Measurements from ENCODE around the gene FAM89B.

Gene FAM89B

GRCh38 chr11:65596520-65596919 is 24.2 kb downstream of the FAM89B start:
- Histone ChIP-seq H3K27me3 (ENCODE audit: low read length) (no peaks in the 10 kb centered on the region), H3K4me3 (ENCODE audit: insufficient read depth, low read length, poor library complexity, severe bottlenecking) (no peak overlapping the region), H3K27ac (ENCODE audit: low read depth, low read length) (no peak overlapping the region), H2AFZ (ENCODE audit: low read depth, low read length, severe bottlenecking) (no peak overlapping the region), H3K4me2 (ENCODE audit: low read depth, low read length, poor library complexity, severe bottlenecking) (no peak overlapping the region), H3K9me2 (replicated peaks; ENCODE audit: insufficient read depth, low read length) (no peaks in the 10 kb centered on the region), H3K79me2 (ENCODE audit: insufficient read depth, low read length) (no peaks in the 10 kb centered on the region), H3K9me3 (ENCODE audit: insufficient read depth, low read length) (no peaks in the 10 kb centered on the region), H3F3A (ENCODE audit: insufficient read depth) (no peaks in the 10 kb centered on the region), H3K9ac (ENCODE audit: low read length) (no peak overlapping the region), H4K20me1 (ENCODE audit: low read depth, low read length) (no peaks in the 10 kb centered on the region), H3K36me3 (ENCODE audit: low read length) (no peaks in the 10 kb centered on the region)
- TF ChIP-seq CTCF (IDR thresholded peaks at IDR 0.05; ENCODE audit: insufficient read depth, low read length, poor library complexity, severe bottlenecking): no peak

DNA sequence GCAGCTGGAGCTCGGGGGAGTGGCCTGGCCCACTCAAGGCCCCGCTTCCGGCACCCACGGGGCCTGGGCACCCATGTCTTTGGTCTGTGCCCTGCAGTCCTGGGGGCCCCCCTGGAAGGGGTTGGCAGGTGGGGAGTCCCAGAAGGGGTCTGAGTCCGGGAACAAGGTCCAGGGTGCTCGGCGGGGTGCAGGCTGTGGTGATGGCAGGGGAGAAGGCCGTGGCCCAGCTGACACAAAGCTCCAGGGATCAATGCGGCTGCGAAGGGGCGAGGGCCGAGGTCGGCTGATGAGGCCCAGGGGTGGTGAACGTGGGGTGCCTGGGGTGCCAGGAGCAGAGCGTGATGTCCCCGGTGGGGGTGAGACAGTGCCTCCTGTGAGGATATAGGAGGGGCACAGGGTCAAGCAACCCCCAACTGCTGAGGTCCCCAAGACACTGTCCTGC is 25.9 kb downstream of the FAM89B start:
- Histone ChIP-seq H3K79me2 (ENCODE audit: insufficient read depth, low read length) (no peaks in the 10 kb centered on the region), H3K27ac (ENCODE audit: low read depth, low read length) (no peak overlapping the region), H4K20me1 (ENCODE audit: low read depth, low read length) (no peaks in the 10 kb centered on the region), H3K36me3 (ENCODE audit: low read length) (no peaks in the 10 kb centered on the region), H3F3A (ENCODE audit: insufficient read depth) (no peaks in the 10 kb centered on the region), H3K4me2 (ENCODE audit: low read depth, low read length, poor library complexity, severe bottlenecking) (no peak overlapping the region), H3K9me2 (replicated peaks; ENCODE audit: insufficient read depth, low read length) (no peaks in the 10 kb centered on the region), H2AFZ (ENCODE audit: low read depth, low read length, severe bottlenecking) (no peak overlapping the region), H3K4me3 (ENCODE audit: insufficient read depth, low read length, poor library complexity, severe bottlenecking) (no peak overlapping the region), H3K27me3 (ENCODE audit: low read length) (no peaks in the 10 kb centered on the region), H3K9ac (ENCODE audit: low read length) (no peak overlapping the region), H3K9me3 (ENCODE audit: insufficient read depth, low read length) (no peaks in the 10 kb centered on the region)
- TF ChIP-seq CTCF (IDR thresholded peaks at IDR 0.05; ENCODE audit: insufficient read depth, low read length, poor library complexity, severe bottlenecking) (no peak), EZH2phosphoT487 (conservative IDR thresholded peaks at IDR 0.05; ENCODE audit: low read length) (no peak)

DNA sequence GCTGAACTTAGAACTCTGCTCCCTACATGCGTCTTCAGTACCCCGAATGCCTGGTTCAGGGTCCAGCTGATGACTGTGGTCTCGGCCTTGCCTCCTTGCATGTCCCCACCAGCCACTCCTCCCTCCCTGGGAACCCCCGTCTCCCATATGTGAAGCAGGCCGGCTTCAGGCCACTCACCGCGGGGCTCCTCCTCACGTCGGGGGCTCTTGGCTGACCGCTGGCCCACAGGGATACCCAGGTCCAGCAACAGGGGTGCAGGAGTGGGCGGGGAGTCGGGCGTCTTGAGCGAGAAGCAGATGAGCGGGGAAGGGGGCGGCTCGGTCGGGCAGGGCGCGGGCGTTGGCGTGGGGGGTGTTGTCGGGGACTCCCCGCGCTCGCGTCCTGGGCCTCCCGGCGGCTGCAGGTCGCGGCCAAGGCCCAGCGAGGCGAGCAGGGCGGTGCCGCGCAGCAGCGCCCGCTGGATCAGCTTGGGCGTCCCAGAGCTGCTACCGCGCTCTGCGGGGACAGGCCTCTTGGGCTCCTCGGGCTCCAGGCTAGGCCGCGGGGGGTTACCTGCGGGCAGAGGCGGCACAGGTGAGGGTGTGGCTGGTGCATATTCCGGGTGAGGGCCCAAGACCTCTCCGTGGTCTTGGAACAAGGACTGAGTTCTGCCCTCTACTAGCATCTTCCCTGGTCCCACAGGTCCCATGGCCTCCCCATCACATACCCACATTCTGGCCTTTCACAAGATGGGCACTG is 27.0 kb downstream of the FAM89B start:
- no peaks in the 10 kb centered on the region for H3K27me3 ChIP-seq (ENCODE audit: low read length)
- no peak overlapping the region for H3K4me2 ChIP-seq (ENCODE audit: low read depth, low read length, poor library complexity, severe bottlenecking)
- H4K20me1 ChIP-seq (ENCODE audit: low read depth, low read length): no peaks in the 10 kb centered on the region
- no peaks in the 10 kb centered on the region for H3F3A ChIP-seq (ENCODE audit: insufficient read depth)
- H2AFZ ChIP-seq (ENCODE audit: low read depth, low read length, severe bottlenecking): no peak overlapping the region
- H3K79me2 ChIP-seq (ENCODE audit: insufficient read depth, low read length): no peaks in the 10 kb centered on the region
- H3K9ac ChIP-seq (ENCODE audit: low read length): no peak overlapping the region
- no peaks in the 10 kb centered on the region for H3K9me3 ChIP-seq (ENCODE audit: insufficient read depth, low read length)
- no peak for TF ChIP-seq EZH2phosphoT487 (conservative IDR thresholded peaks at IDR 0.05; ENCODE audit: low read length)
- H3K36me3 ChIP-seq (ENCODE audit: low read length): no peaks in the 10 kb centered on the region
- H3K27ac ChIP-seq (ENCODE audit: low read depth, low read length): no peak overlapping the region
- no peaks in the 10 kb centered on the region for H3K9me2 ChIP-seq (replicated peaks; ENCODE audit: insufficient read depth, low read length)
- H3K4me3 ChIP-seq (ENCODE audit: insufficient read depth, low read length, poor library complexity, severe bottlenecking): no peak overlapping the region

DNA sequence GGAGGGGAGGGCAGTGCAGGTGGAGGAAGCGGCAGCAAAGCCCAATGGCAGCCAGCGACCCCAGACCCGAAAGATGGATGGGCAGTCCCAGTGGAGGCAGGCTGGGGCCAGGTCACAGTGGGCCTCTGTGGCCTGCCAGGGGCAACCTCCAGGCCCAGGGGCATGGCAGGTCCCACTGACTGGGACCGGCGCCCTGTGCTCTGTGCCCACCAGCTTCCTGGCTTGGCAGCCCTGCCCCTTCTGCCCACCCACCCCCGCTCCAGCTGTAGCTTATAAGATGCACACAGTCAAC is 27.6 kb downstream of the FAM89B start:
- Histone ChIP-seq H3K4me3 (ENCODE audit: insufficient read depth, low read length, poor library complexity, severe bottlenecking) (no peak overlapping the region), H3F3A (ENCODE audit: insufficient read depth) (no peaks in the 10 kb centered on the region), H4K20me1 (ENCODE audit: low read depth, low read length) (no peaks in the 10 kb centered on the region), H3K4me2 (ENCODE audit: low read depth, low read length, poor library complexity, severe bottlenecking) (no peak overlapping the region), H3K79me2 (ENCODE audit: insufficient read depth, low read length) (no peaks in the 10 kb centered on the region), H3K36me3 (ENCODE audit: low read length) (no peaks in the 10 kb centered on the region), H2AFZ (ENCODE audit: low read depth, low read length, severe bottlenecking) (no peak overlapping the region), H3K27ac (ENCODE audit: low read depth, low read length) (no peak overlapping the region), H3K9me2 (replicated peaks; ENCODE audit: insufficient read depth, low read length) (no peaks in the 10 kb centered on the region), H3K9ac (ENCODE audit: low read length) (no peak overlapping the region), H3K27me3 (ENCODE audit: low read length) (no peaks in the 10 kb centered on the region), H3K9me3 (ENCODE audit: insufficient read depth, low read length) (no peaks in the 10 kb centered on the region)
- TF ChIP-seq CTCF (IDR thresholded peaks at IDR 0.05; ENCODE audit: insufficient read depth, low read length, poor library complexity, severe bottlenecking) (no peak), EZH2phosphoT487 (conservative IDR thresholded peaks at IDR 0.05; ENCODE audit: low read length) (no peak)

All from SU-DHL-6 (cell line).